Subcutaneous abdominal adipose tissue (tissue), 5 donors: Measurements from ENCODE around the gene CCNL2.

Experiments
- H3K27ac ChIP-seq: one replicate; pipeline ENCODE4 v1.7.0; 2013; ENCODE audit warnings: low read depth, mild to moderate bottlenecking, inconsistent platforms, low read length, moderate library complexity
- H3K27me3 ChIP-seq, 5 donors: one replicate each; pipeline ENCODE4 v1.7.0; 2013; ENCODE audit warnings: low read length in 5 of 5, inconsistent platforms in 1 of 5; ENCODE audit not compliant: control insufficient read depth in 5 of 5, insufficient read depth in 4 of 5
- H3K36me3 ChIP-seq, 5 donors: one replicate each; pipeline ENCODE4 v1.7.0; 2013; ENCODE audit warnings: low read length in 5 of 5; ENCODE audit not compliant: control insufficient read depth in 5 of 5, insufficient read depth in 5 of 5
- H3K4me1 ChIP-seq, 5 donors: one replicate each; pipeline ENCODE4 v1.7.0; 2013; ENCODE audit warnings: low read length in 5 of 5, mild to moderate bottlenecking in 3 of 5, moderate library complexity in 1 of 5; ENCODE audit not compliant: control insufficient read depth in 5 of 5, insufficient read depth in 5 of 5
- H3K4me3 ChIP-seq, 5 donors: one replicate each; pipeline ENCODE4 v1.7.0; 2013; ENCODE audit warnings: low read length in 5 of 5, low read depth in 1 of 5
- H3K9ac ChIP-seq, 5 donors: one replicate each; pipeline ENCODE4 v1.7.0; 2013; ENCODE audit warnings: low read length in 5 of 5, mild to moderate bottlenecking in 4 of 5, moderate library complexity in 3 of 5
- H3K9me3 ChIP-seq, 5 donors: one replicate each; pipeline ENCODE4 v1.7.0; 2013; ENCODE audit warnings: low read length in 5 of 5; ENCODE audit not compliant: control insufficient read depth in 5 of 5
- donor health status: healthy.
- donor health status: healthy.
- donor health status: healthy.
- donor health status: healthy.
- donor health status: healthy.

CCNL2 gene

DNA sequence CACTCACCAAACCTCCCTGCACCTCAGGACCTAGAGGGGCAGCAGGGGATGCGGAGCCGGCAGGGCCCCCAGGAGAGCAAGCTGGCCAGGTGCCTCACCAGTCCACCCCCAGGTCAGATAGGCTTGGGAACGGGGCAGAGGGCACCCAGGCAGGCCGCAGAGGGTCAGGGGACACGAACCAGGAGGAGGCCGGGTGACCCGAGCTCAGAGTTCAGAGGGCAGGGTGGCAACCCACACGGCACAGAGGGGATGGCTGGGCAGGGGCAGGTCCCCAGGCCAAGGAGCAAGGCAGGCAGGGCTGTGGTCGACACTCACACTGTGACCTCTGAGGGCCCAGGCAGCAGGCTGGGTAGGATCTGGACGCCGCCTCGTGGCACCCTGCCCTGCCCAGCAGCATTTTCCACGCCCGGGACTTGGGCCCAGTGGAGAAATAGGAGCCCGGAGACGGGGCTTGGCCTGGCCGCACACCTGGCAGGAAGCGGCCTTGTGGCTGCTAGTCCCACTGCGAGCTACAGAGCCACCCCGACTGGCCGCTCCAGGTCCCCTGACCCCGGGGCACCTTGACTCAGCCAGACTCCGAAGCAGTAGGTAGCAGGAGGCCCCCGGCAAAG, 55.2 kb downstream of the CCNL2 start:
- H3K27ac ChIP-seq: no peak overlapping the region
- no peaks in the 10 kb centered on the region for H3K9me3 ChIP-seq
- peaks cover 0 to 47% (median 39%) of the 10 kb centered on the region in 5 donors for H3K4me1 ChIP-seq
- no peaks in the 10 kb centered on the region for H3K27me3 ChIP-seq
- H3K9ac ChIP-seq: peak overlapping the region in 2 of 5 donors; percentile 16 to 56
- peaks cover 0 to 33% (median 31%) of the 10 kb centered on the region in 5 donors for H3K36me3 ChIP-seq
- no peak overlapping the region for H3K4me3 ChIP-seq

DNA sequence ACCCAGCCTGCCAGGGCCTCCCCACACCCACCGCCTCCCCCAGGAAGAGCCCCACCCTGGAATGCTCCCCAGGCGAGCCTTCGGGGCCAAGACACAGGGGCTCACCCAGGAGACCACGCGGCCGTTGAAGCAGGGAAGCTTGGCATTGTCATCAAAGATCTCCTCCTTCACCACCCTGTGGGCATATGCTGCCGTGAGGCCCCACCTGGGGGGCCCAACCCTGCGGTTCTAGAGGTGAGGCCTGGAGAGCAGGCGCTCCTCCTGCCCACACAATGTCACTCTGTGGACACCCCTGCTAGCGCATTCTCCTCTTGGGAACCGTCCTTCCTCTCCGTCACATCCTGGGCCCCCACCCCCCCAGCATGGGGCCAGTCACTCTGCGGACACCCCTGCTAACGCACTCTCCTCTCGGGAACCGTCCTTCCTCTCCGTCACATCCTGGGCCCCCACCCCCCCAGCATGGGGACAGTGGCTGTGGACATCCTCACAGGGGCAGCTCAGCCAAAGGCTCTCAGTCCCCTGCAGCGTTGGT, 56.5 kb downstream of the CCNL2 start:
- Histone ChIP-seq H3K4me1 (peaks cover 0 to 38% (median 27%) of the 10 kb centered on the region in 5 donors), H3K27ac (no peak overlapping the region), H3K9me3 (no peaks in the 10 kb centered on the region), H3K36me3 (peaks cover 0 to 42% (median 39%) of the 10 kb centered on the region in 5 donors), H3K27me3 (no peaks in the 10 kb centered on the region), H3K4me3 (no peak overlapping the region), H3K9ac (no peak overlapping the region)

DNA sequence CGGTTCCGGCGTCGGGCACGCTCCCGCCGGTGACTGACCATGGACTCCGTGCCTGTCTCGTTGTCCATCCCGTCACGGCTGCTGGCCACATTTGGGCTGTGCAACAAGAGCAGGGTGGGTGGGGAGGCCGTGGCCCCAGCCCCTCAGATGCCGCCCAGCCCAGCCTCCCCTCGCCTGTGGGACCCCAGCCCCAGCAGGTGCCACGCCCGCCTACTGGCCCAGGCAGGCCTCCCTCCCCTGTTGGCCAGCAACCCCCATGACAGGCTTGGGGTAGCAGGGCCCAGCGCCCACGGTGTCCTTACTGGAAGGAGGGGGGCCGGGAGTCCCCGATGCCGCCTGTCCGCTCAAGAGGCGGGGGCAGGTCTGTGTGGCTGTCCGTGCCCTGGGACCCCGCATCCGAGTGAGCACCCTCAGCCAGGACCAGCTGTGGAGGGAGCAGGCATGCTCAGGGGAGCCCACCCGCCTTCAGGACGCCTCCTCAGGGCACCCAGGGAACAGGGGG, 57.0 kb downstream of the CCNL2 start:
- Histone ChIP-seq H3K4me3 (no peak overlapping the region), H3K4me1 (peaks cover 0 to 33% (median 22%) of the 10 kb centered on the region in 5 donors), H3K9ac (no peak overlapping the region), H3K27ac (no peak overlapping the region), H3K9me3 (no peaks in the 10 kb centered on the region), H3K36me3 (peaks cover 0 to 47% (median 43%) of the 10 kb centered on the region in 5 donors), H3K27me3 (no peaks in the 10 kb centered on the region)

DNA sequence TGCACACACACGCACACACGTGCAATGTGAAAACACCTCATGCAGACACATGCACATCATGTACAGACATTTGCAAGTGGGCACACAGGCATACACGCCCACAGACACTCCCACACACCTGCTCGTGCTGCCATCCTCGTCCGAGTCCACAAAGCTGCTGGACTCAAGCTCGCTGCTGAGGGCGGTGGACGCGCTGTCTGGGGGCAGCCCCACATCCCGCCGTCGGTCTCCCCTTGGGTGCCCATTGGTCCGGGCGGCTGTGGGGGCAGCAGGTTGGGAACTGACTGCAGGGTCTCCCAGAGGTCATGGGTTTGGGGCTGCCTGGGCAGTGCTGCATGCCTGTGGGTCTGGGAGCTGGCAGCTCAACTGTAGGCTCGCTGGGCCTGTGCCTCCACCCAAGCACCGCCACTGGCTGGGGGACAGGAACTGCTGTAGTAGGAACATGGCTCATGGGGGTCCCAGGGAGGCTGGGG, 57.5 kb downstream of the CCNL2 start:
- H3K27ac ChIP-seq: no peak overlapping the region
- H3K4me3 ChIP-seq: no peak overlapping the region
- no peaks in the 10 kb centered on the region for H3K27me3 ChIP-seq
- peaks cover 0 to 27% (median 17%) of the 10 kb centered on the region in 5 donors for H3K4me1 ChIP-seq
- H3K9me3 ChIP-seq: no peaks in the 10 kb centered on the region
- H3K36me3 ChIP-seq: peaks cover 0 to 50% (median 43%) of the 10 kb centered on the region in 5 donors
- no peak overlapping the region for H3K9ac ChIP-seq

DNA sequence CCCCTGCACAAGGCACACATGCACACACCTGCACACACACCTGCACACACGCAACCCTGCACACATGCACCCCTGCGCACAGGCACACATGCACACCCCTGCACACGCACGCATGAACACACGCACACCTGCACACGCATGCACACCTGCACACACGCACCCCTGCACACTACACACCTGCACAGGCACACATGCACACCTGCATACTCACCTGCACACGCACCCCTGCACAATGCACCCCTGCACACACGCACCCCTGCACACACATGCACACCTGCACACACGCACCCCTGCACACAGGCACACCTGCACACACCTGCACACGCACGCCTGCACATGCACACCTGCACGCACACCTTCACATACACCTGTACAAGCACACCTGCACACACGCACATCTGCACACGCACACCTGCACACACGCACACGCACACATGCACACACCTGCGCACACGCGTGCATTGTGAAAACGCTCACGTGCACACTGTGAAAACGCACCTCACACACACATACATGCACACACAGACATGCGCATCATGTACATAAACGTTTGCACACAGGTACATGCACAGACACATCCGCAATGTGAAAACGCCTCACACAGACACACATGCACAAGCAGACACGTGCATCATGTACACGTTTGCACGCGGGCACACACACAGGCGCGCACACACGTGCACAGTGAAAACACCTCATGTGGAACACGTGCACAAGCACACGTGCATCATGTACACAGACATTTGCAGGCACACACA, 58.2 kb downstream of the CCNL2 start:
- H3K36me3 ChIP-seq: peaks cover 0 to 56% (median 43%) of the 10 kb centered on the region in 5 donors
- no peak overlapping the region for H3K27ac ChIP-seq
- no peaks in the 10 kb centered on the region for H3K9me3 ChIP-seq
- peaks cover 0 to 21% (median 11%) of the 10 kb centered on the region in 5 donors for H3K4me1 ChIP-seq
- no peaks in the 10 kb centered on the region for H3K27me3 ChIP-seq
- no peak overlapping the region for H3K9ac ChIP-seq
- no peak overlapping the region for H3K4me3 ChIP-seq

DNA sequence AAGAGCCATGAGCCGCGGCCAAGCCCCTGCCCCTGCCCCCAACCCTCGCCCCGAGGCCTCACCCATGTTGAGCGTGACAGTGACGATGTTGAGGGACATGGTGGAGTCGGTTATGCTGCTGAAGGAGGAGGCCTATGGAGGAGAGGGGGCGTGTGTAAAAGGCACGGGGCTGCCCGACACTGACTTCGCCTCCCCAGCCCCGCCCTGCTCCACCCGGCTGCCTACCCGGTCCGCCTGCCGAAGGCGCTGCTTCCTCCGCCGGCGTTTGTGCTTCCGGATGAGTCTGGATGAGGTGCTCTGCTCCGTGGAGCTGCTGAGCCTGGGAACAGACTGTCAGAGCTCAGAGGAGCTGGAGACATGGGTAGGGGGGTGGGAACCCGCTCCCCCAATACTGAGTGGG, 59.0 kb downstream of the CCNL2 start:
- peaks cover 0 to 63% (median 45%) of the 10 kb centered on the region in 5 donors for H3K36me3 ChIP-seq

DNA sequence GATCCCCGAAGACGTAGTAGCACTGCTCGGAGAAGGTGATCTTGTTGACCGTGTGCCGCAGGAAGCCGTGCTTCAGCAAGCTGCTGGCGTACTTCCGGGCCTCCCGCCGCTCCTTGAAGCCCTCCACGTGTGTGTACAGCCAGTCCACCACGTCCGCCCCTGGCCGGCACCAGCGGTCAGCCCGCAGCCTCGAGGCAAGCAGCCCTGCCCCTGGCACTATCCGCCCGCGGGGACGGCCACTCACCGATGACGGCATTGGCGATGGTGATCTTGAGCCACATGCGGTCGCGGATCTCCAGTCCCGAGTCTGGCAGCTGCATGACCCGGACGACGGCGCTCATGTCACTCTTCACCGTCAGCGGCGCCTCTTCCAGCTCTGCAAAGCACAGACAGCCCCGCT, 60.9 kb downstream of the CCNL2 start:
- Histone ChIP-seq H3K27me3 (no peaks in the 10 kb centered on the region), H3K36me3 (peaks cover 0 to 64% (median 45%) of the 10 kb centered on the region in 5 donors), H3K4me3 (no peak overlapping the region), H3K4me1 (peaks cover 0 to 6% (median 2%) of the 10 kb centered on the region in 5 donors), H3K9me3 (no peaks in the 10 kb centered on the region), H3K27ac (no peak overlapping the region), H3K9ac (no peak overlapping the region)

More for the DNA sequence above, 59.0 kb downstream of the CCNL2 start:
- Histone ChIP-seq H3K9ac (no peak overlapping the region), H3K9me3 (no peaks in the 10 kb centered on the region), H3K27ac (no peak overlapping the region), H3K4me1 (peaks cover 0 to 13% (median 3%) of the 10 kb centered on the region in 5 donors), H3K4me3 (no peak overlapping the region), H3K27me3 (no peaks in the 10 kb centered on the region)

DNA sequence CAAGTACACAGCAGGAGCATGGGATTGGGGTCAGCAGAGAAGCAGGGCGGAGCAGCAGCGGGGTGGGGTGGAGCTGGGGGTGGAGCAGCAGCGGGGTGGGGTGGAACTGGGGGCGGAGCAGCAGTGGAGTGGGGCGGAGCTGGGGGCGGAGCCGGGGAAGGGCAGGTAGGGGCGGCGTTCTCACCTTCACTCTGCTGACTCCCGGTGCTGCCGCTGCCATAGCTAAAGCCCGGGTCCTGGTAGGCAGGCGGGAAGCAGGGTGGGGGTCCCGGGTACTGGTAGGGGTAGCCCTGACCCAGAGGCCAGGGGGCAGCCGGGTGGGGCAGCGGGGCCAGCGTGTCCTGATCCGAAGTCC, 61.4 kb downstream of the CCNL2 start:
- H3K27ac ChIP-seq: no peak overlapping the region
- H3K36me3 ChIP-seq: peaks cover 0 to 64% (median 45%) of the 10 kb centered on the region in 5 donors
- no peak overlapping the region for H3K4me3 ChIP-seq

DNA sequence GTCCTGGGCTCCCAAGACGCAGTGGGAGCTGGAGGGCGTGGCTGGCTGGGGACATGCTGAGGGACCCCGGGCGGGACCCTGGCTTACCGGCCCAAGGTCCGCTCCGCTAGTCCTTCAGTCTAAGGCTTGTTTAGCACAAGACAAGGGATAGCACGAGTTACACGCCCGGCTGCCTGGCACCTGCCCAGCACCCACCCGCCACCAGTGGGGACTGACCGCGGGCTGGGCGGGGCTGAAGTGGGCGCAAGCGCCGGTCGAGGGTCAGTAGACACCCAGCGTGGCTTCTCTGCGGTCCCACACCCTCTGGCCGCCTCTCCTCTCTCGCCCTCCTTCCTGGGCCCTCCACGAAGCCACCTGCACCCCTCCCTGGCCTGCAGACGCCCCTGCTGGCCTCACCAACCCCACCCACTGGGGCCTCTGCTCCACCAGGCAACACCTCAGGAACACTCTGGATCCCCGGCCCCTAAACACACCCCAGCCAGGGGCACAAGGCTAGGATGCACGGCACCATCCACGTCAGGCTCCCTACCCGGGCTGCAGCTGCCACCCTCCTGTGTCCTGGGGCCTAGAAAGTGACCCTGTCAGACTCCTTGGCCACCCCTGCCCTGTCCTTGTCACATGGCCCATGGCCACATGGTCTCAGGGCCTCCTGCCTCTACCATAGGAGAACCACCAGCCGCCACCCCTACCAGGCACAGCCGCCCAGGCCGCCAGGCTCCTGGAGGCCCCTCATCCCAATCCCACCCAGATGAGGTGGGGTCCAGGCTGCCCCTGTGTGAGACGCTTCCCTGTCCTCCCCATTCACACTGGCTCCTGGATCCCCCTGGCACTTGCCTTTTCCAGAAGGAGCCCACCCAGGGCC, 62.0 kb downstream of the CCNL2 start:
- no peaks in the 10 kb centered on the region for H3K9me3 ChIP-seq
- H3K4me3 ChIP-seq: no peak overlapping the region
- no peak overlapping the region for H3K9ac ChIP-seq
- H3K4me1 ChIP-seq: peaks cover 0 to 8% (median 3%) of the 10 kb centered on the region in 5 donors
- no peak overlapping the region for H3K27ac ChIP-seq
- peaks cover 0 to 64% (median 45%) of the 10 kb centered on the region in 5 donors for H3K36me3 ChIP-seq
- H3K27me3 ChIP-seq: peaks cover 0 to 1% (median 0%) of the 10 kb centered on the region in 5 donors

More for the DNA sequence above, 61.4 kb downstream of the CCNL2 start:
- Histone ChIP-seq H3K9me3 (no peaks in the 10 kb centered on the region), H3K9ac (no peak overlapping the region), H3K27me3 (no peaks in the 10 kb centered on the region), H3K4me1 (peaks cover 0 to 8% (median 3%) of the 10 kb centered on the region in 5 donors)
